GM12875 (cell line): ENCODE results near the gene ALPG.

Experiments used
- H3K4me3 ChIP-seq: one replicate; pipeline ENCODE4 v1.5.1; 2011; ENCODE audit warnings: low read depth, low read length, control low read depth
- CTCF ChIP-seq: IDR thresholded peaks from 2 replicates; pipeline ENCODE4 v1.5.1; 2011; ENCODE audit warnings: low read depth, mild to moderate bottlenecking, control low read depth, inconsistent platforms, low read length, moderate library complexity, borderline replicate concordance; ENCODE audit not compliant: insufficient read depth

The ALPG gene

GRCh38 chr2:232454630-232455029 lies 48.0 kb downstream of the ALPG start:
- H3K4me3 ChIP-seq, result no peak overlapping the region
- no peak for TF ChIP-seq CTCF

- no peak within 1 kb of the TSS for H3K4me3 ChIP-seq
- no peak for TF ChIP-seq CTCF
Measured at GRCh38 chr2:232455426-232456255, 49.0 kb downstream of the ALPG start, which contains the start of gene ALPI. Gene ALPI, plus strand, starts transcription at chr2:232456153. Its CDS starts 47 bp downstream, at chr2:232456200.

GRCh38 chr2:232456296-232457120 lies 49.9 kb downstream of the ALPG start:
- H3K4me3 ChIP-seq, result no peak overlapping the region
- TF ChIP-seq CTCF, result no peak

- no peak overlapping the region for H3K4me3 ChIP-seq
- no peak for TF ChIP-seq CTCF
Measured at GRCh38 chr2:232457121-232458011, 50.7 kb downstream of the ALPG start.

- no peak for TF ChIP-seq CTCF
Measured at GRCh38 chr2:232458051-232458660, 51.5 kb downstream of the ALPG start.

GRCh38 chr2:232458661-232459418 lies 52.2 kb downstream of the ALPG start:
- H3K4me3 ChIP-seq, result no peak overlapping the region
- no peak for TF ChIP-seq CTCF

More at GRCh38 chr2:232458051-232458660, 51.5 kb downstream of the ALPG start:
- H3K4me3 ChIP-seq, result no peak overlapping the region
